CD4-positive, alpha-beta T cell treated with Interleukin-17A for 1 hour (primary cell): Measurements from ENCODE around the gene TOR1B.

Experiments
- DNase-seq: peaks from one replicate; pipeline ENCODE4 v3.0.0-alpha.2; 2020

Gene TOR1B

GRCh38 chr9:129815278-129815677, 12.3 kb downstream of the TOR1B start:
- DNase-seq = no peak

- DNase-seq = no peak
These were observed 13.8 kb downstream of the TOR1B start for GRCh38 chr9:129816501-129817435.

GRCh38 chr9:129822898-129823541, 20.0 kb downstream of the TOR1B start:
- DNase-seq = peak; percentile 30

- DNase-seq = no peak
These were observed 20.6 kb downstream of the TOR1B start for GRCh38 chr9:129823542-129823934.

GRCh38 chr9:129823935-129824601, 21.1 kb downstream of the TOR1B start, which contains the start of gene TOR1A:
TOR1A (minus strand) TSS chr9:129824136; CDS start chr9:129824085, 51 bp downstream.
- DNase-seq = peak; percentile 94

- no peak for DNase-seq
These were observed 23.4 kb downstream of the TOR1B start for GRCh38 chr9:129826344-129826743.

- no peak for DNase-seq
These were observed 23.8 kb downstream of the TOR1B start for GRCh38 chr9:129826759-129827158.

- no peak for DNase-seq
These were observed 25.1 kb downstream of the TOR1B start for GRCh38 chr9:129828051-129828450.

- no peak for DNase-seq
These were observed 26.0 kb downstream of the TOR1B start for GRCh38 chr9:129828969-129829368.

- no peak for DNase-seq
These were observed 30.0 kb downstream of the TOR1B start for GRCh38 chr9:129832982-129833381.

- DNase-seq = peak; percentile 53
These were observed 31.6 kb downstream of the TOR1B start for GRCh38 chr9:129834489-129835127.

GRCh38 chr9:129835128-129835859, 32.3 kb downstream of the TOR1B start, which contains the start of the genes C9orf78 and USP20:
C9orf78 (minus strand) TSS chr9:129835275; CDS start chr9:129835221, 54 bp downstream.
USP20 (plus strand) TSS chr9:129835458; CDS start chr9:129852556, 17,098 bp downstream.
- peak; percentile 97 for DNase-seq

- peak; percentile 26 for DNase-seq
These were observed 32.9 kb downstream of the TOR1B start for GRCh38 chr9:129835860-129836223.

- DNase-seq = peak; percentile 59
These were observed 33.5 kb downstream of the TOR1B start for GRCh38 chr9:129836311-129837007.

GRCh38 chr9:129838707-129839259, 35.8 kb downstream of the TOR1B start:
- DNase-seq = peak; percentile 13

- DNase-seq = no peak
These were observed 36.5 kb downstream of the TOR1B start for GRCh38 chr9:129839324-129840023.

GRCh38 chr9:129840034-129840433, 37.0 kb downstream of the TOR1B start:
- no peak for DNase-seq

GRCh38 chr9:129841071-129841470, 38.1 kb downstream of the TOR1B start:
- no peak for DNase-seq

GRCh38 chr9:129845373-129845772, 42.4 kb downstream of the TOR1B start:
- no peak for DNase-seq

GRCh38 chr9:129848712-129849441, 45.9 kb downstream of the TOR1B start:
- no peak for DNase-seq
